CD4-positive, alpha-beta T cell (primary cell): ENCODE measurements around the gene KRT40. TPM values are rescaled to one million over a fixed set of nuclear protein-coding genes. Genes with fewer than 3 reads are reported as not detected.

Source experiments
- ATAC-seq: fragments of 200-7000 bp; cut with Tn5 transposase; one replicate; pipeline ENCODE4 v1.10.0; 2022; ENCODE audit warnings: mild to moderate bottlenecking; ENCODE audit not compliant: poor library complexity
- CTCF ChIA-PET: fragments of 350-600 bp; sonication (Branson Sonifier 250); formaldehyde crosslinking; loops from one replicate; lab custom pipeline; 2021; ENCODE audit warnings: antibody characterized with exemption, inconsistent platforms; lab: Charles Lee
- POLR2A ChIA-PET: fragments of 350-600 bp; sonication (Branson Sonifier 250); formaldehyde crosslinking; loops from one replicate; lab custom pipeline; 2021; ENCODE audit warnings: antibody characterized with exemption, inconsistent platforms; lab: Charles Lee
- DNase-seq, 14 experiments: peaks; one replicate each; pipeline ENCODE4 v3.0.0-alpha.2; 2013 to 2020; ENCODE audit warnings: mixed read lengths in 2 of 14
- H3K27ac ChIP-seq, 2 donors: one replicate each; pipeline versions ENCODE4 v1.5.1 to v1.7.0; 2013; ENCODE audit warnings: low read length in 2 of 2, low read depth in 1 of 2, mild to moderate bottlenecking in 1 of 2
- H3K27me3 ChIP-seq, 2 experiments: 1 replicate in 1 of 2; 2 replicates in 1 of 2; pipeline versions ENCODE4 v1.6.1 to v1.7.0; 2013; ENCODE audit warnings: low read length in 2 of 2, control low read depth in 1 of 2, mild to moderate bottlenecking in 1 of 2, moderate library complexity in 1 of 2; ENCODE audit not compliant: insufficient read depth in 2 of 2, control insufficient read depth in 1 of 2
- H3K36me3 ChIP-seq: one replicate; pipeline ENCODE4 v1.6.1; 2013; ENCODE audit warnings: low read length, control low read depth; ENCODE audit not compliant: insufficient read depth
- H3K4me1 ChIP-seq: one replicate; pipeline ENCODE4 v1.6.1; 2013; ENCODE audit warnings: low read length, control low read depth; ENCODE audit not compliant: insufficient read depth
- H3K4me3 ChIP-seq: one replicate; pipeline ENCODE4 v1.5.1; 2013; ENCODE audit warnings: mild to moderate bottlenecking, low read length, moderate library complexity
- H3K9me3 ChIP-seq, 2 experiments: 1 replicate in 1 of 2; 2 replicates in 1 of 2; pipeline versions ENCODE4 v1.6.1 to v1.7.0; 2013; ENCODE audit warnings: low read length in 2 of 2, mild to moderate bottlenecking in 2 of 2, control low read depth in 1 of 2, moderate library complexity in 1 of 2; ENCODE audit not compliant: control insufficient read depth in 1 of 2, insufficient read depth in 1 of 2
- H3K27ac Mint-ChIP-seq: one replicate; pipeline ENCODE4 v1.8.0; 2020; ENCODE audit warnings: mixed read lengths
- H3K27me3 Mint-ChIP-seq: one replicate; pipeline ENCODE4 v1.8.0; 2021; ENCODE audit warnings: mixed read lengths
- H3K36me3 Mint-ChIP-seq: one replicate; pipeline ENCODE4 v1.8.0; 2021; ENCODE audit warnings: low read depth, mixed read lengths
- H3K4me1 Mint-ChIP-seq: one replicate; pipeline ENCODE4 v1.8.0; 2021; ENCODE audit warnings: low read depth, mixed read lengths
- H3K4me3 Mint-ChIP-seq: one replicate; pipeline ENCODE4 v1.8.0; 2020; ENCODE audit warnings: mild to moderate bottlenecking, mixed read lengths
- H3K9me3 Mint-ChIP-seq: one replicate; pipeline ENCODE4 v1.8.0; 2020; ENCODE audit warnings: mixed read lengths
- CTCF ChIP-seq: fragments of 200-600 bp; IDR thresholded peaks from one replicate; pipeline ENCODE4 v1.8.0; 2022; ENCODE audit warnings: antibody characterized with exemption, mild to moderate bottlenecking
- intact Hi-C, 2 experiments: fragments of 100-400 bp; cut with DNase I in 1 of 2; cut with micrococcal nuclease in 1 of 2; formaldehyde crosslinking; loops; one replicate each; pipeline versions ENCODE4 v1.15.1 to v1.9.0; 2023 to 2025; cut with DNase I, micrococcal nuclease
- total RNA-seq, 174 experiments: library from RNA in 2 of 174; stranded (reverse) in 2 of 174; gene quantifications; one replicate each; pipeline ENCODE4 v1.2.3 and lab custom pipeline; 2021 to 2026

Gene KRT40
- total RNA-seq, 2 experiments from 2014 or later = not detected

DNA sequence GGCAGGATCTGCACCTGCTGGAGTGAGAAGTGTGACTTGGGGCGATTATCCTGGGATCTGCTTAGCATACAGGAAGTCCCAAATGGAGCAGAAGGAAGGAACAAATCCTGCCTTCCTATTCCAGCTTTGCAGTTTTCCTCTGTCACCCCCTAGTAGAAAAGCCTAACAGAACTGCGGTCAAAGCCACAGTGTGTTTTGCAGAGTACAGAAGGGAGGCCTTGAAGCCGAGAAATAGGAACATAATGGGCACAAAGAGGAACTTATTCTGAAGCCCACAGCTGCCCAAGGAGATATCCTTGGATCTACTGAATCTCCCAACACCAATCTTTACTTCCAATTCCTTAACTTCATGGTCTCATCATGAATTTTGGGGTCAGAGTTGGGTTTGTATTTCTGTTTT lies 34.4 kb upstream of the KRT40 start:
- H3K4me1 ChIP-seq = no peaks in the 10 kb centered on the region
- Mint-ChIP-seq H3K36me3 (no peaks in the 10 kb centered on the region), H3K9me3 (peaks cover 3% of the 10 kb centered on the region), H3K4me1 (no peaks in the 10 kb centered on the region), H3K27ac (no peak overlapping the region), H3K4me3 (no peak overlapping the region), H3K27me3 (peaks cover 14% of the 10 kb centered on the region)
- intact Hi-C loops = no loop called here
- TF ChIP-seq CTCF = no peak
- H3K27ac ChIP-seq = no peak overlapping the region
- H3K36me3 ChIP-seq = no peaks in the 10 kb centered on the region
- ChIA-PET CTCF (no interaction called here), POLR2A (no interaction called here)
- H3K27me3 ChIP-seq = no peaks in the 10 kb centered on the region
- no peaks in the 10 kb centered on the region for H3K9me3 ChIP-seq
- no peak overlapping the region for H3K4me3 ChIP-seq
- DNase-seq (no peak), ATAC-seq (no peak)

DNA sequence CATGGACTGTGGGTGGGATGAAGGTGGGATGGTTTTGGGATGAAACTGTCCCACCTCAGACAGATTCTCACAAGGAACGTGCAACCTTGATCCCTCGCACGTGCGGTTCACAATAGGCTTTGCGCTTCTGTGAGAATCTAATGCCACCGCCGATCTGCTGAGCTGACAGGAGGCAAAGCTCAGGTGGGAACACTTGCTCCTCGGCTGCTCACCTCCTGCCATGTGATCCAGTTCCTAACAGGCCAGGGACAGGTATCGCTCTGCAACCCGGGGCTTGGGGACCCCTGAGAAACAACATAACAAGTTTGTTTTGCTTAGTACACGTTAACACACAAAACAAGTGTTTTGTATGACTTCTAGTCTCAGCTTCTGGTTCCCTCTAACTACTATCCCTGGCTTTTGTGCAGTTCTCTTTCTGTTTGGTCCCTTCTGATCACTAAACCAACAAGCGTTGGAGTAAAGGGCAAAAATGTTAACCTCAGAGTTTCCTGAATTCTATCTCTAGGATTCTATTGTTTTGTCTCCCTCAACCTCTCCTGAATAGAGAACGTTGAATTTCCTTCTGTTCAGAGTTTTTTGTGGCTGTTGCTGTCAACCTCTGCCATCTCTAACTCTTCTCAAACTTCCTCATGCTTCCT lies 32.6 kb upstream of the KRT40 start:
- peaks cover 9% of the 10 kb centered on the region for H3K27me3 Mint-ChIP-seq

DNA sequence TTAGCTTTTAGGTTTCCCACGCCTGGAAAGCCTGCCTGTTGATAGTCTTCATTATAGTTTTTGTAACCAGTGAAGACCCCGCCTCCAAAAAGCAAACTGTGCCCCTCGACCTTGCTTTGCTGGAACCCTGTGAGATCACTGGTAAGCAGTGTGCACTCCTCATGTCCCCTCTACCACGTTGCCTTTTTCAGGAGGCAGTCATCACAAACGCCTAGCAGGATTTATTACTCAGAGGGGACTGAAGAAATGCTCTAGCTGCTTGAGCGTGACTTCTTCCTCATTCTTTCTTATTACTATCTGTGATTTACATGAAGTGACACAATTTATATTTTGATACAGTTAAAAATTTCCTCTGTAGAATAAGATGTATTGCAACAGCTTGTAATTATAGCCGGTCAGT lies 31.3 kb upstream of the KRT40 start:
- Mint-ChIP-seq H3K4me1 (no peaks in the 10 kb centered on the region), H3K36me3 (no peaks in the 10 kb centered on the region), H3K4me3 (no peak overlapping the region), H3K27ac (no peak overlapping the region), H3K27me3 (peaks cover 4% of the 10 kb centered on the region), H3K9me3 (no peaks in the 10 kb centered on the region)
- no peak overlapping the region for H3K27ac ChIP-seq
- ATAC-seq = no peak
- ChIA-PET POLR2A (interaction anchor here (0.7 kb wide), 1 partner anchor 11 kb away, joined by 3 read pairs; no protein-coding TSS in a partner anchor), CTCF (no interaction called here)
- H3K4me3 ChIP-seq = no peak overlapping the region
- no peaks in the 10 kb centered on the region for H3K9me3 ChIP-seq
- no peak for DNase-seq
- H3K27me3 ChIP-seq = no peaks in the 10 kb centered on the region
- no peaks in the 10 kb centered on the region for H3K36me3 ChIP-seq
- intact Hi-C loops = loop anchor here in 1 of 2 experiments (1.0 kb wide), 1 partner anchor 40 kb away; the partner anchor contains the start of gene KRTAP2-2
- H3K4me1 ChIP-seq = no peaks in the 10 kb centered on the region
- no peak for TF ChIP-seq CTCF

More for the DNA sequence above, 32.6 kb upstream of the KRT40 start:
- Mint-ChIP-seq H3K4me1 (no peaks in the 10 kb centered on the region), H3K27ac (no peak overlapping the region), H3K9me3 (no peaks in the 10 kb centered on the region), H3K4me3 (no peak overlapping the region), H3K36me3 (no peaks in the 10 kb centered on the region)
- Histone ChIP-seq H3K27ac (no peak overlapping the region), H3K4me1 (no peaks in the 10 kb centered on the region), H3K9me3 (no peaks in the 10 kb centered on the region), H3K36me3 (no peaks in the 10 kb centered on the region), H3K4me3 (no peak overlapping the region), H3K27me3 (no peaks in the 10 kb centered on the region)
- no peak for DNase-seq
- intact Hi-C loops = no loop called here
- CTCF ChIA-PET = no interaction called here
- POLR2A ChIA-PET = interaction anchor here (0.8 kb wide), 1 partner anchor 9 kb away, joined by 3 read pairs; no protein-coding TSS in a partner anchor
- ATAC-seq = no peak
- TF ChIP-seq CTCF = no peak
